ENCODE results near the gene EHF. TPM values are rescaled to one million over a fixed set of nuclear protein-coding genes. Genes with fewer than 3 reads are reported as not detected.

EHF gene
- total and polyA plus RNA-seq, 9 of the 15 experiments (the other 6 are each of a cell fraction or from before 2014, with no cell fraction given): 0.04 to 0.54 (median 0.37) TPM

DNA sequence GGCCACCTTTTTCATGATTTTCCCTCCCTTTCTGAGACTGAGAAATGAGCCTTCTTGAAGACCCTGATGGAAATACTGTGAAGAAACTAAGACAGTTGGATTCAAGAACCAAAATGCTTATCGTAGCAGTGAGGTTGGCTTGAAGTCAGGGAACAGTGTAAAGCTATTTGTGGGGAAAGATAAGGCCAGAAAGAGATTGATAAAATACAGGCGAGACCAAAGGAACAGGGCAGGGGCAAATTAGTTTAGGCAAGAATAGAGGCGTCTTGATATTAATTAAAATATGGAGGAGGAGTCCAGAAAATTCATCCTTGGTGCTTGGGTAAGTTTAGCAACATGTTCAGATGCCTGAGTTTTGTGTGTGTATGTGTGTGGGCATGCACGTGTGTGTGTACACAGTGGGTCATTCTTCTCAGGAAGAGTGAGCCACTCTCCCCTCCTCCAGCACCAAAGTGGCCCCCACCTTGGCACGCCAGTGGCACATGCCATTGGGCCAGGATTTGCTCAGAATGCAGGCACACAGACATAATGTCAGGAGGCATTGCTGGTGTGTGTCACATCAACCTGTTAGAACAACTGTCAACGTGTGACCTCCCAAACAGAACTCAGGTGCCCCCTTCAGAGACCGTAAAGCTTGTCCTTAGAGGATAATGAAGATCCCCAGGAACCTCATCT lies 3.9 kb upstream of the EHF start (continued):
- TF ChIP-seq ETS2 (tag; IDR thresholded peaks at IDR 0.05; ENCODE audit: borderline replicate concordance, poor library complexity, severe bottlenecking) (no peak), HDAC1 (IDR thresholded peaks at IDR 0.05) (peak in 1 of 2 experiments; percentile 63; a peak in 1 of 4 replicates), DNMT1 (IDR thresholded peaks at IDR 0.05) (no peak), ZNF445 (CRISPR knock-in tag; IDR thresholded peaks at IDR 0.05; ENCODE audit: low read depth) (no peak), XRCC4 (IDR thresholded peaks at IDR 0.05; ENCODE audit: extremely low read depth, insufficient read depth, insufficient read length) (no peak), ATF7 (IDR thresholded peaks at IDR 0.05) (peak; percentile 83), ZNF175 (CRISPR knock-in tag; IDR thresholded peaks at IDR 0.05; ENCODE audit: low read depth) (no peak), FOXK2 (conservative IDR thresholded peaks at IDR 0.05 in 1 of 2, IDR thresholded peaks at IDR 0.05 in 1 of 2; ENCODE audit: low read depth in 2 of 2) (peak in 1 of 2 experiments; percentile 83; a peak in 2 of 4 replicates), PTRF (tag; IDR thresholded peaks at IDR 0.05) (no peak), ZNF76 (CRISPR knock-in tag; IDR thresholded peaks at IDR 0.05; ENCODE audit: borderline replicate concordance) (no peak), NELFE (IDR thresholded peaks at IDR 0.05; ENCODE audit: insufficient read depth, insufficient read length) (no peak), BRF1 (IDR thresholded peaks at IDR 0.05; ENCODE audit: borderline replicate concordance, extremely low read depth, insufficient read length) (no peak), TAF15 (IDR thresholded peaks at IDR 0.05; ENCODE audit: low read depth, low read length) (no peak), ZNF668 (CRISPR knock-in tag; IDR thresholded peaks at IDR 0.05) (no peak), RUNX1 (IDR thresholded peaks at IDR 0.05; ENCODE audit: low read depth) (no peak), MTA2 (IDR thresholded peaks at IDR 0.05; ENCODE audit: low read depth) (0 out of 2 replicates have a peak, but pooled peaks have one; percentile 27), ZNF174 (CRISPR knock-in tag; IDR thresholded peaks at IDR 0.05) (no peak), NR2C2 (CRISPR knock-in tag; IDR thresholded peaks at IDR 0.05) (no peak), NR2C2 (tag; IDR thresholded peaks at IDR 0.05) (no peak), ZNF23 (CRISPR knock-in tag; IDR thresholded peaks at IDR 0.05) (no peak)
- TF ChIP-seq, protein P1, sequence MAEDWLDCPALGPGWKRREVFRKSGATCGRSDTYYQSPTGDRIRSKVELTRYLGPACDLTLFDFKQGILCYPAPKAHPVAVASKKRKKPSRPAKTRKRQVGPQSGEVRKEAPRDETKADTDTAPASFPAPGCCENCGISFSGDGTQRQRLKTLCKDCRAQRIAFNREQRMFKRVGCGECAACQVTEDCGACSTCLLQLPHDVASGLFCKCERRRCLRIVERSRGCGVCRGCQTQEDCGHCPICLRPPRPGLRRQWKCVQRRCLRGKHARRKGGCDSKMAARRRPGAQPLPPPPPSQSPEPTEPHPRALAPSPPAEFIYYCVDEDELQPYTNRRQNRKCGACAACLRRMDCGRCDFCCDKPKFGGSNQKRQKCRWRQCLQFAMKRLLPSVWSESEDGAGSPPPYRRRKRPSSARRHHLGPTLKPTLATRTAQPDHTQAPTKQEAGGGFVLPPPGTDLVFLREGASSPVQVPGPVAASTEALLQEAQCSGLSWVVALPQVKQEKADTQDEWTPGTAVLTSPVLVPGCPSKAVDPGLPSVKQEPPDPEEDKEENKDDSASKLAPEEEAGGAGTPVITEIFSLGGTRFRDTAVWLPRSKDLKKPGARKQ (CRISPR knock-in tag; IDR thresholded peaks at IDR 0.05): no peak
- TF ChIP-seq, protein P2, sequence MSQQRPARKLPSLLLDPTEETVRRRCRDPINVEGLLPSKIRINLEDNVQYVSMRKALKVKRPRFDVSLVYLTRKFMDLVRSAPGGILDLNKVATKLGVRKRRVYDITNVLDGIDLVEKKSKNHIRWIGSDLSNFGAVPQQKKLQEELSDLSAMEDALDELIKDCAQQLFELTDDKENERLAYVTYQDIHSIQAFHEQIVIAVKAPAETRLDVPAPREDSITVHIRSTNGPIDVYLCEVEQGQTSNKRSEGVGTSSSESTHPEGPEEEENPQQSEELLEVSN (IDR thresholded peaks at IDR 0.05; ENCODE audit: borderline replicate concordance in 1 of 2, extremely low read depth in 1 of 2, insufficient read depth in 1 of 2, insufficient read length in 1 of 2, low read depth in 1 of 2, low read length in 1 of 2, poor library complexity in 1 of 2, severe bottlenecking in 1 of 2): no peak
- TF ChIP-seq, protein P3, sequence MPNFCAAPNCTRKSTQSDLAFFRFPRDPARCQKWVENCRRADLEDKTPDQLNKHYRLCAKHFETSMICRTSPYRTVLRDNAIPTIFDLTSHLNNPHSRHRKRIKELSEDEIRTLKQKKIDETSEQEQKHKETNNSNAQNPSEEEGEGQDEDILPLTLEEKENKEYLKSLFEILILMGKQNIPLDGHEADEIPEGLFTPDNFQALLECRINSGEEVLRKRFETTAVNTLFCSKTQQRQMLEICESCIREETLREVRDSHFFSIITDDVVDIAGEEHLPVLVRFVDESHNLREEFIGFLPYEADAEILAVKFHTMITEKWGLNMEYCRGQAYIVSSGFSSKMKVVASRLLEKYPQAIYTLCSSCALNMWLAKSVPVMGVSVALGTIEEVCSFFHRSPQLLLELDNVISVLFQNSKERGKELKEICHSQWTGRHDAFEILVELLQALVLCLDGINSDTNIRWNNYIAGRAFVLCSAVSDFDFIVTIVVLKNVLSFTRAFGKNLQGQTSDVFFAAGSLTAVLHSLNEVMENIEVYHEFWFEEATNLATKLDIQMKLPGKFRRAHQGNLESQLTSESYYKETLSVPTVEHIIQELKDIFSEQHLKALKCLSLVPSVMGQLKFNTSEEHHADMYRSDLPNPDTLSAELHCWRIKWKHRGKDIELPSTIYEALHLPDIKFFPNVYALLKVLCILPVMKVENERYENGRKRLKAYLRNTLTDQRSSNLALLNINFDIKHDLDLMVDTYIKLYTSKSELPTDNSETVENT (CRISPR knock-in tag; IDR thresholded peaks at IDR 0.05): no peak

Data from K562 (cell line).